Raji (cell line): ENCODE measurements around the gene SCLY.

Experiments
- POLR2A ChIP-seq: IDR thresholded peaks from 2 replicates; pipeline ENCODE4 v1.6.1; 2011; ENCODE audit warnings: low read depth, low read length, control low read depth; ENCODE audit not compliant: insufficient read depth

SCLY gene

GRCh38 chr2:238031751-238032150, 29.1 kb upstream of the SCLY start:
- no peak for TF ChIP-seq POLR2A

GRCh38 chr2:238032755-238033337, 28.0 kb upstream of the SCLY start:
- no peak for TF ChIP-seq POLR2A

GRCh38 chr2:238038203-238038602, 22.6 kb upstream of the SCLY start:
- no peak for TF ChIP-seq POLR2A

- no peak for TF ChIP-seq POLR2A
Measured at GRCh38 chr2:238039151-238039550, 21.6 kb upstream of the SCLY start.

- TF ChIP-seq POLR2A: no peak
Measured at GRCh38 chr2:238039985-238040384, 20.8 kb upstream of the SCLY start.

- TF ChIP-seq POLR2A: no peak
Measured at GRCh38 chr2:238040918-238041317, 19.9 kb upstream of the SCLY start.

GRCh38 chr2:238042090-238042489, 18.7 kb upstream of the SCLY start:
- TF ChIP-seq POLR2A: no peak

GRCh38 chr2:238042849-238043584, 17.8 kb upstream of the SCLY start:
- no peak for TF ChIP-seq POLR2A

- TF ChIP-seq POLR2A: no peak
Measured at GRCh38 chr2:238043851-238044250, 16.9 kb upstream of the SCLY start.

GRCh38 chr2:238045575-238045974, 15.2 kb upstream of the SCLY start:
- TF ChIP-seq POLR2A: no peak

GRCh38 chr2:238046725-238047270, 14.0 kb upstream of the SCLY start:
- no peak for TF ChIP-seq POLR2A

- TF ChIP-seq POLR2A: no peak
Measured at GRCh38 chr2:238053191-238053776, 7.5 kb upstream of the SCLY start.

GRCh38 chr2:238055841-238056240, 5.0 kb upstream of the SCLY start:
- no peak for TF ChIP-seq POLR2A

GRCh38 chr2:238059505-238059904, 1.3 kb upstream of the SCLY start:
- TF ChIP-seq POLR2A: 0 out of 2 replicates have a peak, but pooled peaks have one; percentile 15

- no peak for TF ChIP-seq POLR2A
Measured at GRCh38 chr2:238060096-238060541, 682 bp upstream of the SCLY start.
